Activated T-helper 17 cell treated with anti-CD3 and anti-CD28 coated beads, Interleukin-2, amount 50 U/mL, for 72 hours (primary cell): Measurements from ENCODE around the gene PCDH8. TPM values are rescaled to one million over a fixed set of nuclear protein-coding genes. Genes with fewer than 3 reads are reported as not detected.

Experiments
- ATAC-seq: fragments of 150-1000 bp; cut with Tn5 transposase; replicated peaks from 2 replicates; pipeline ENCODE4 v1.10.0; 2021; ENCODE audit warnings: mild to moderate bottlenecking, moderate library complexity
- H3K27ac Mint-ChIP-seq: one replicate; pipeline ENCODE4 v1.8.0; 2022; ENCODE audit warnings: mixed read lengths
- H3K27me3 Mint-ChIP-seq: one replicate; pipeline ENCODE4 v1.8.0; 2022; ENCODE audit warnings: mixed read lengths
- H3K36me3 Mint-ChIP-seq: one replicate; pipeline ENCODE4 v1.8.0; 2022; ENCODE audit warnings: low read depth, mild to moderate bottlenecking, mixed read lengths
- H3K4me1 Mint-ChIP-seq: one replicate; pipeline ENCODE4 v1.8.0; 2022; ENCODE audit warnings: mixed read lengths
- H3K4me3 Mint-ChIP-seq: one replicate; pipeline ENCODE4 v1.8.0; 2022; ENCODE audit warnings: mild to moderate bottlenecking, mixed read lengths
- H3K9me3 Mint-ChIP-seq: one replicate; pipeline ENCODE4 v1.8.0; 2022; ENCODE audit warnings: mixed read lengths
- total RNA-seq, 2 donors: library from RNA; stranded (reverse); gene quantifications; one replicate each; pipeline ENCODE4 v1.2.3, GENCODE V29; 2022

Gene PCDH8
- total RNA-seq, 2 donors from 2014 or later = not detected

- no peak for ATAC-seq
- Mint-ChIP-seq H3K4me1 (no peaks in the 10 kb centered on the region), H3K27me3 (peaks cover 21% of the 10 kb centered on the region), H3K4me3 (no peak overlapping the region), H3K36me3 (no peaks in the 10 kb centered on the region), H3K27ac (no peak overlapping the region), H3K9me3 (peaks cover 8% of the 10 kb centered on the region)
Observed at GRCh38 chr13:52869050-52869449, 20.6 kb upstream of the PCDH8 start.

GRCh38 chr13:52868190-52868589, 19.8 kb upstream of the PCDH8 start:
- H3K4me3 Mint-ChIP-seq = no peak overlapping the region
- H3K27me3 Mint-ChIP-seq = peaks cover 21% of the 10 kb centered on the region
- H3K9me3 Mint-ChIP-seq = peaks cover 7% of the 10 kb centered on the region
- no peaks in the 10 kb centered on the region for H3K4me1 Mint-ChIP-seq
- no peak for ATAC-seq
- H3K36me3 Mint-ChIP-seq = no peaks in the 10 kb centered on the region
- no peak overlapping the region for H3K27ac Mint-ChIP-seq

- ATAC-seq = no peak
- Mint-ChIP-seq H3K4me3 (no peak overlapping the region), H3K27ac (no peak overlapping the region), H3K36me3 (no peaks in the 10 kb centered on the region), H3K27me3 (peaks cover 10% of the 10 kb centered on the region), H3K9me3 (no peaks in the 10 kb centered on the region), H3K4me1 (no peaks in the 10 kb centered on the region)
Observed at GRCh38 chr13:52864941-52865340, 16.5 kb upstream of the PCDH8 start.

- no peak overlapping the region for H3K27ac Mint-ChIP-seq
- H3K9me3 Mint-ChIP-seq = no peaks in the 10 kb centered on the region
- no peak for ATAC-seq
- peaks cover 22% of the 10 kb centered on the region for H3K27me3 Mint-ChIP-seq
- H3K36me3 Mint-ChIP-seq = no peaks in the 10 kb centered on the region
- no peak overlapping the region for H3K4me3 Mint-ChIP-seq
- H3K4me1 Mint-ChIP-seq = no peaks in the 10 kb centered on the region
Observed at GRCh38 chr13:52862358-52863206, 14.1 kb upstream of the PCDH8 start.

- peaks cover 4% of the 10 kb centered on the region for H3K4me1 Mint-ChIP-seq
- no peak overlapping the region for H3K27ac Mint-ChIP-seq
- ATAC-seq = no peak
Observed at GRCh38 chr13:52852444-52852843, 4.0 kb upstream of the PCDH8 start.

GRCh38 chr13:52851137-52851962, 2.9 kb upstream of the PCDH8 start:
- peak; percentile 18 for ATAC-seq
- Mint-ChIP-seq H3K4me1 (peaks cover 4% of the 10 kb centered on the region), H3K27ac (no peak overlapping the region), H3K4me3 (peak overlapping the region; percentile 58), H3K36me3 (peaks cover 19% of the 10 kb centered on the region), H3K9me3 (peaks cover 5% of the 10 kb centered on the region), H3K27me3 (peaks cover 68% of the 10 kb centered on the region)

More at GRCh38 chr13:52852444-52852843, 4.0 kb upstream of the PCDH8 start:
- Mint-ChIP-seq H3K9me3 (peaks cover 5% of the 10 kb centered on the region), H3K4me3 (no peak overlapping the region), H3K36me3 (peaks cover 19% of the 10 kb centered on the region), H3K27me3 (peaks cover 70% of the 10 kb centered on the region)

GRCh38 chr13:52850396-52851136, 2.1 kb upstream of the PCDH8 start:
- H3K4me1 Mint-ChIP-seq = peaks cover 4% of the 10 kb centered on the region
- peaks cover 62% of the 10 kb centered on the region for H3K27me3 Mint-ChIP-seq
- H3K36me3 Mint-ChIP-seq = peaks cover 19% of the 10 kb centered on the region
- no peak overlapping the region for H3K27ac Mint-ChIP-seq
- H3K4me3 Mint-ChIP-seq = peak overlapping the region; percentile 58
- peaks cover 5% of the 10 kb centered on the region for H3K9me3 Mint-ChIP-seq
- ATAC-seq = peak; percentile 60

GRCh38 chr13:52850072-52850395, 1.6 kb upstream of the PCDH8 start:
- no peak for ATAC-seq
- peak overlapping the region; percentile 58 for H3K4me3 Mint-ChIP-seq
- H3K27me3 Mint-ChIP-seq = peaks cover 59% of the 10 kb centered on the region
- H3K36me3 Mint-ChIP-seq = peaks cover 22% of the 10 kb centered on the region
- no peak overlapping the region for H3K27ac Mint-ChIP-seq
- H3K4me1 Mint-ChIP-seq = peaks cover 4% of the 10 kb centered on the region
- H3K9me3 Mint-ChIP-seq = peaks cover 5% of the 10 kb centered on the region

- Mint-ChIP-seq H3K4me3 (peak overlapping the region; percentile 58), H3K27me3 (peaks cover 59% of the 10 kb centered on the region), H3K9me3 (peaks cover 5% of the 10 kb centered on the region), H3K36me3 (peaks cover 24% of the 10 kb centered on the region), H3K27ac (no peak overlapping the region), H3K4me1 (peaks cover 4% of the 10 kb centered on the region)
- no peak for ATAC-seq
Observed at GRCh38 chr13:52849291-52850071, 1.0 kb upstream of the PCDH8 start.

- no peak overlapping the region for H3K4me3 Mint-ChIP-seq
- ATAC-seq = no peak
Observed at GRCh38 chr13:52847682-52848432, 583 bp downstream of the PCDH8 start.

GRCh38 chr13:52847322-52847681, 1.1 kb downstream of the PCDH8 start:
- peaks cover 24% of the 10 kb centered on the region for H3K36me3 Mint-ChIP-seq
- peaks cover 4% of the 10 kb centered on the region for H3K4me1 Mint-ChIP-seq
- peaks cover 5% of the 10 kb centered on the region for H3K9me3 Mint-ChIP-seq
- ATAC-seq = no peak
- no peak overlapping the region for H3K4me3 Mint-ChIP-seq
- peaks cover 55% of the 10 kb centered on the region for H3K27me3 Mint-ChIP-seq
- no peak overlapping the region for H3K27ac Mint-ChIP-seq

More at GRCh38 chr13:52847682-52848432, 583 bp downstream of the PCDH8 start:
- peaks cover 58% of the 10 kb centered on the region for H3K27me3 Mint-ChIP-seq
- H3K4me1 Mint-ChIP-seq = peaks cover 4% of the 10 kb centered on the region
- peaks cover 5% of the 10 kb centered on the region for H3K9me3 Mint-ChIP-seq
- H3K27ac Mint-ChIP-seq = no peak overlapping the region
- peaks cover 24% of the 10 kb centered on the region for H3K36me3 Mint-ChIP-seq

GRCh38 chr13:52846567-52847321, 1.7 kb downstream of the PCDH8 start:
- H3K4me3 Mint-ChIP-seq = no peak overlapping the region
- ATAC-seq = no peak
- peaks cover 4% of the 10 kb centered on the region for H3K4me1 Mint-ChIP-seq
- H3K36me3 Mint-ChIP-seq = peaks cover 24% of the 10 kb centered on the region
- peaks cover 52% of the 10 kb centered on the region for H3K27me3 Mint-ChIP-seq
- peaks cover 5% of the 10 kb centered on the region for H3K9me3 Mint-ChIP-seq
- no peak overlapping the region for H3K27ac Mint-ChIP-seq
